NCI-H1105 treated with DMSO at 0.1 percent for 48 hours (cell line): ENCODE measurements around the gene APOF.
"Not testable (repeated sequence)": the region's sequence is repeated elsewhere in the genome, so short reads cannot be mapped to it uniquely, and the experiment has no call there.

Experiments
- DNase-seq: peaks from one replicate; lab custom pipeline; 2025; lab: John Stamatoyannopoulos, UW

APOF gene

GRCh38 chr12:56362130-56363059 is at the start of gene APOF:
Gene APOF (minus strand): TSS chr12:56362857. CDS start chr12:56362745, 112 bp downstream.
- no peak for DNase-seq

- no peak for DNase-seq
Observed at GRCh38 chr12:56411781-56412639, 49.4 kb upstream of the APOF start.

GRCh38 chr12:56410768-56411167 is 48.1 kb upstream of the APOF start:
- no peak for DNase-seq

GRCh38 chr12:56408799-56409417 is 46.3 kb upstream of the APOF start:
- DNase-seq, result no peak

GRCh38 chr12:56404227-56404626 is 41.6 kb upstream of the APOF start:
- DNase-seq, result not testable (repeated sequence)

- not testable (repeated sequence) for DNase-seq
Observed at GRCh38 chr12:56401612-56402011, 39.0 kb upstream of the APOF start.

- not testable (repeated sequence) for DNase-seq
Observed at GRCh38 chr12:56401125-56401524, 38.5 kb upstream of the APOF start.

- not testable (repeated sequence) for DNase-seq
Observed at GRCh38 chr12:56399466-56399865, 36.8 kb upstream of the APOF start.

GRCh38 chr12:56398324-56398723 is 35.7 kb upstream of the APOF start:
- no peak for DNase-seq

- no peak for DNase-seq
Observed at GRCh38 chr12:56392331-56392730, 29.7 kb upstream of the APOF start.

GRCh38 chr12:56391721-56392120 is 29.1 kb upstream of the APOF start:
- no peak for DNase-seq

GRCh38 chr12:56389412-56389811 is 26.8 kb upstream of the APOF start:
- no peak for DNase-seq

GRCh38 chr12:56387152-56387736 is 24.6 kb upstream of the APOF start:
- no peak for DNase-seq

GRCh38 chr12:56385873-56386272 is 23.2 kb upstream of the APOF start:
- DNase-seq, result no peak

- no peak for DNase-seq
Observed at GRCh38 chr12:56382611-56383010, 20.0 kb upstream of the APOF start.

- no peak for DNase-seq
Observed at GRCh38 chr12:56377989-56378316, 15.3 kb upstream of the APOF start.

GRCh38 chr12:56377310-56377988 is 14.8 kb upstream of the APOF start:
- no peak for DNase-seq

- no peak for DNase-seq
Observed at GRCh38 chr12:56375598-56376434, 13.2 kb upstream of the APOF start.

GRCh38 chr12:56374726-56375597 is 12.3 kb upstream of the APOF start:
- no peak for DNase-seq

GRCh38 chr12:56373515-56373914 is 10.9 kb upstream of the APOF start:
- DNase-seq, result no peak
